OCI-LY3 (cell line): Measurements from ENCODE around the gene TBCB.

Experiments used
- H2AFZ ChIP-seq: fragments of 200-600, 300-600 bp; shearing (Covaris generic); 2 replicates; pipeline ENCODE4 v1.6.0; 2014; ENCODE audit warnings: antibody characterized with exemption, low read depth, low read length
- H3K27ac ChIP-seq: fragments of 200-600, 300-600 bp; sonication (generic); 2 replicates; pipeline ENCODE4 v1.5.1; 2014; ENCODE audit warnings: mild to moderate bottlenecking, low read length, moderate library complexity, mixed read lengths
- H3K27me3 ChIP-seq: fragments of 200-600, 300-600 bp; sonication (generic); 2 replicates; pipeline ENCODE4 v1.6.1; 2014; ENCODE audit warnings: low read depth, low read length, mixed read lengths
- H3K36me3 ChIP-seq: fragments of 200-600, 300-600 bp; sonication (generic); replicated peaks from 2 replicates; pipeline ENCODE3; 2014; ENCODE audit warnings: low read depth, low read length, mixed read lengths
- H3K4me1 ChIP-seq: fragments of 300-600, 200-600 bp; sonication (generic); 2 replicates; pipeline ENCODE4 v1.6.1; 2014; ENCODE audit warnings: low read length, mixed read lengths
- H3K4me2 ChIP-seq: fragments of 200-600, 300-600 bp; sonication (generic); 2 replicates; pipeline ENCODE4 v1.6.1; 2014; ENCODE audit warnings: low read length, mixed read lengths
- H3K4me3 ChIP-seq: fragments of 300-600, 200-600 bp; sonication (generic); 2 replicates; pipeline ENCODE4 v1.5.1; 2014; ENCODE audit warnings: antibody characterized with exemption, mild to moderate bottlenecking, low read length, moderate library complexity
- H3K79me2 ChIP-seq: fragments of 300-600, 200-600 bp; shearing (Covaris generic); 2 replicates; pipeline ENCODE4 v1.6.1; 2014; ENCODE audit warnings: mild to moderate bottlenecking, low read length, mixed read lengths
- H3K9ac ChIP-seq: fragments of 300-600, 200-600 bp; shearing (Covaris generic); 2 replicates; pipeline ENCODE4 v1.6.0; 2014; ENCODE audit warnings: mild to moderate bottlenecking, low read length, moderate library complexity
- H3K9me3 ChIP-seq: fragments of 200-600, 300-600 bp; shearing (Covaris generic); 2 replicates; pipeline ENCODE4 v1.6.1; 2014; ENCODE audit warnings: low read length, mixed read lengths; ENCODE audit not compliant: insufficient read depth
- H4K20me1 ChIP-seq: fragments of 200-600, 300-600 bp; sonication (generic); 2 replicates; pipeline ENCODE4 v1.6.1; 2016; ENCODE audit warnings: low read length, mixed read lengths; ENCODE audit not compliant: insufficient read depth
- CTCF ChIP-seq: fragments of 200-600, 300-600 bp; sonication (generic); IDR thresholded peaks from 2 replicates; pipeline ENCODE4 v1.5.1; 2014; ENCODE audit warnings: antibody characterized with exemption, low read length, low read depth
- EZH2phosphoT487 ChIP-seq: fragments of 200-600 bp; shearing (Covaris generic); IDR thresholded peaks from 2 replicates; pipeline ENCODE4 v1.6.1; 2018; ENCODE audit warnings: antibody characterized with exemption, mixed run types, low read depth

TBCB gene

GRCh38 chr19:36082916-36083315, 32.4 kb upstream of the TBCB start:
- peaks cover 52% of the 10 kb centered on the region for H3K36me3 ChIP-seq
- no peak overlapping the region for H3K4me3 ChIP-seq
- H4K20me1 ChIP-seq, result no peaks in the 10 kb centered on the region
- TF ChIP-seq EZH2phosphoT487 (no peak), CTCF (no peak)
- no peaks in the 10 kb centered on the region for H3K79me2 ChIP-seq
- H2AFZ ChIP-seq, result no peak overlapping the region
- no peak overlapping the region for H3K9ac ChIP-seq
- H3K27me3 ChIP-seq, result no peaks in the 10 kb centered on the region
- H3K9me3 ChIP-seq, result no peaks in the 10 kb centered on the region
- H3K4me1 ChIP-seq, result no peaks in the 10 kb centered on the region
- H3K4me2 ChIP-seq, result no peak overlapping the region
- H3K27ac ChIP-seq, result no peak overlapping the region

GRCh38 chr19:36084231-36085009, 30.8 kb upstream of the TBCB start:
- peaks cover 56% of the 10 kb centered on the region for H3K36me3 ChIP-seq
- no peak overlapping the region for H3K9ac ChIP-seq
- no peak for TF ChIP-seq EZH2phosphoT487
- no peak for TF ChIP-seq CTCF
- no peaks in the 10 kb centered on the region for H3K9me3 ChIP-seq
- H3K27ac ChIP-seq, result no peak overlapping the region
- no peaks in the 10 kb centered on the region for H3K4me1 ChIP-seq
- no peak overlapping the region for H3K4me2 ChIP-seq
- no peaks in the 10 kb centered on the region for H3K27me3 ChIP-seq
- H4K20me1 ChIP-seq, result no peaks in the 10 kb centered on the region
- no peak overlapping the region for H2AFZ ChIP-seq
- no peaks in the 10 kb centered on the region for H3K79me2 ChIP-seq
- no peak overlapping the region for H3K4me3 ChIP-seq

DNA sequence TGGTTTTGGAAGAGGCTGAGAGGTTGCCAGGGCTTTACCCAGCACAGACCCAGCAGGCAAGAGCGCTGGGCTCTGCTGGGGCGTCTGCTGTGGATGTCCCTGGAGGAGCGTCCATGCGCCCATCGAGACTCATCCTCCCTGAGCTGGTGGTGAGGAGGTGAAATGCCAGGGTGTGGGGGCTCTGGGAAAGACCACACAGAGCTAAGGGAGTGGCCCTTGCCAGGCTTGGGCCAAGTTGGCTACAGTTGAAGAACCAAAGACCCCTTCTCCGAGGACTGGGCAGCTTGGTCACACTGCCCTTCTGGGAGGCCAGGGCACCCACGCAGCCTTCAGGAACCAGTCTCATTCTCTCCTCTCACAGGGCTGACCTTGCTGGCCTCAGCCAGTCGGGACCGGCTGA, 28.9 kb upstream of the TBCB start:
- TF ChIP-seq CTCF (no peak), EZH2phosphoT487 (no peak)
- H3K79me2 ChIP-seq, result no peaks in the 10 kb centered on the region
- no peaks in the 10 kb centered on the region for H3K9me3 ChIP-seq
- H3K36me3 ChIP-seq, result peaks cover 59% of the 10 kb centered on the region
- H3K27me3 ChIP-seq, result no peaks in the 10 kb centered on the region
- no peak overlapping the region for H3K9ac ChIP-seq
- H3K4me2 ChIP-seq, result no peak overlapping the region
- H3K4me3 ChIP-seq, result no peak overlapping the region
- no peaks in the 10 kb centered on the region for H4K20me1 ChIP-seq
- no peaks in the 10 kb centered on the region for H3K4me1 ChIP-seq
- H3K27ac ChIP-seq, result no peak overlapping the region
- H2AFZ ChIP-seq, result no peak overlapping the region

DNA sequence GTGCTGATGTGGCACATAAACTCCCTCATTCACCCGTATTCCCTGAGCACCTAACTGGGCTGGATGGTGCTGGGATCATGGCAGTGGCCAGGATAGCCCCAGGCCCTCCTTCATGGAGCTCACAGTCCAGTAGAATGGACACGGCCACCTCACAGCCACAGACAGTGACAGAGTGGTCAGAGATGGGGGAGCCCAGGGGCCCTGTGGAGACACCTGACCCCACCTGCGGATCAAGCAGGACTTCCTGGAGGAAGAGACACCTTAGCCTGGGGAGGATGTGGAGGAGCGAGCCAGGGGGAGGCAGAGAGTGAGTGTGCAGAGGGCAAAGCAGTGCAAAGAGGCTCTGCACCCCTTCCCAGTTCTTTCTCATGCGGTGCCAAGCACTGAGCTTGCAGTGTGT, 25.4 kb upstream of the TBCB start:
- Histone ChIP-seq H3K79me2 (no peaks in the 10 kb centered on the region), H3K27ac (no peak overlapping the region), H4K20me1 (no peaks in the 10 kb centered on the region), H3K4me2 (no peak overlapping the region), H3K27me3 (no peaks in the 10 kb centered on the region), H3K36me3 (peaks cover 32% of the 10 kb centered on the region), H3K9ac (no peak overlapping the region), H3K4me3 (no peak overlapping the region), H3K9me3 (no peaks in the 10 kb centered on the region), H2AFZ (no peak overlapping the region), H3K4me1 (no peaks in the 10 kb centered on the region)
- no peak for TF ChIP-seq CTCF
- TF ChIP-seq EZH2phosphoT487, result no peak
